IPS DF 6.9 (cell line): ENCODE measurements around the gene PRKAG2.

ENCODE experiments used
- DNase-seq: peaks from one replicate; pipeline ENCODE4 v3.0.0-alpha.2; 2013; ENCODE audit warnings: low read depth, low spot score
- H3K27ac ChIP-seq: one replicate; pipeline ENCODE4 v1.5.1; 2013; ENCODE audit warnings: low read length, control low read depth
- H3K27me3 ChIP-seq: 2 replicates; pipeline ENCODE4 v1.6.1; 2013; ENCODE audit warnings: mild to moderate bottlenecking, low read length; ENCODE audit not compliant: control insufficient read depth, insufficient read depth
- H3K36me3 ChIP-seq: 2 replicates; pipeline ENCODE4 v1.6.1; 2013; ENCODE audit warnings: low read length; ENCODE audit not compliant: control insufficient read depth, insufficient read depth
- H3K4me1 ChIP-seq: 2 replicates; pipeline ENCODE4 v1.6.1; 2013; ENCODE audit warnings: low read length; ENCODE audit not compliant: control insufficient read depth, insufficient read depth
- H3K4me3 ChIP-seq: 2 replicates; pipeline ENCODE4 v1.5.1; 2013; ENCODE audit warnings: mild to moderate bottlenecking, low read length
- H3K9me3 ChIP-seq: 2 replicates; pipeline ENCODE4 v1.6.1; 2013; ENCODE audit warnings: low read length, inconsistent platforms; ENCODE audit not compliant: control insufficient read depth, insufficient read depth
- WGBS: extraction: QIAGEN DNeasy Blood & Tissue Kit; methylation state at CpG from one replicate; pipeline ENCODE4 v1.1.7; 2013; ENCODE audit warnings: mixed read lengths, missing lambda C conversion rate; ENCODE audit not compliant: insufficient read length, insufficient coverage; 5-methylcytosine and 5-hydroxymethylcytosine counted together

The PRKAG2 gene

DNA sequence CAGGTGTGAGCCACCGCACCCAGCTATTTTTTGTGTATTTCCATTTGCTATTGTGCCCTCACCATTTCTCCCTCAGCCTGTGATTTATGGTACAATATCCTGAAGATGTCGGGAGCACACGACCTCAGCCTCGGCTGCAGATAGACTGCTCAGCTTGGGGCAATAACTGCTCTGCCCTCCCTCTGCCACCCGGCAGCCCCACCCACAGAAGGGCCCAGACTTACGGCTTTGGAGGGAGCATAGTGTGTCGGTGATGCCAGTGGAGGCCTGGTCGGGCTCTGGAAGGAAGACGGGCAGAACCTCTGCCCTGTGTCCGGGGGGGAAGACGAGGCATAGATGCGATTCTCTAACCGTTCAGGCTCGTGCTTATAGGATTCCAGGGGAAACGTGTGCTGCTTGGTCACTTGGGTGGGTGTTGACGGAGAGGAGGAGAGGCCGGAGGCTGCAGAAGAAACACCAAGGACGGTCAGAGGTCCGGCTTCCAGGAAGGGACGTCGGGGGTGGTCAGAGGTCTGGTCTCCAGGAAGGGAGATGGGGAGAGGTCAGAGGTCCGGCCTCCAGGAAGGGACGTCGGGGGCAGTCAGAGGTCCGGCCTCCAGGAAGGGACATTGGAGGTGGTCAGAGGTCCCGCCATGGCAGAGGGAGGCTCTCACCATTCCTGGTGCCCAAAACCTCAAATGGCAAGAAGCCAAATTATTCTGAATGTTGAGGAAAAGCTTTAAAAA lies 201.6 kb downstream of the PRKAG2 start:
- H3K27ac ChIP-seq, result no peak overlapping the region

GRCh38 chr7:151674161-151674920 lies 202.6 kb downstream of the PRKAG2 start:
- no CpG with 5 or more reads among the region's 10 CpGs for WGBS
- Histone ChIP-seq H3K4me1 (no peaks in the 10 kb centered on the region), H3K4me3 (no peak overlapping the region), H3K9me3 (no peaks in the 10 kb centered on the region), H3K27me3 (no peaks in the 10 kb centered on the region), H3K36me3 (no peaks in the 10 kb centered on the region), H3K27ac (no peak overlapping the region)
- DNase-seq, result no peak

More for the DNA sequence above, 201.6 kb downstream of the PRKAG2 start:
- DNase-seq, result no peak
- no peaks in the 10 kb centered on the region for H3K36me3 ChIP-seq
- H3K4me3 ChIP-seq, result no peak overlapping the region
- H3K27me3 ChIP-seq, result no peaks in the 10 kb centered on the region
- H3K9me3 ChIP-seq, result no peaks in the 10 kb centered on the region
- H3K4me1 ChIP-seq, result no peaks in the 10 kb centered on the region
- WGBS, result no CpG with 5 or more reads among the region's 26 CpGs

- no peaks in the 10 kb centered on the region for H3K9me3 ChIP-seq
- no peaks in the 10 kb centered on the region for H3K36me3 ChIP-seq
- no peaks in the 10 kb centered on the region for H3K27me3 ChIP-seq
- H3K4me3 ChIP-seq, result no peak overlapping the region
- H3K27ac ChIP-seq, result no peak overlapping the region
- no peak for DNase-seq
- no peaks in the 10 kb centered on the region for H3K4me1 ChIP-seq
- no CpG with 5 or more reads among the region's 9 CpGs for WGBS
Observed at GRCh38 chr7:151673216-151673615, 203.7 kb downstream of the PRKAG2 start.

DNA sequence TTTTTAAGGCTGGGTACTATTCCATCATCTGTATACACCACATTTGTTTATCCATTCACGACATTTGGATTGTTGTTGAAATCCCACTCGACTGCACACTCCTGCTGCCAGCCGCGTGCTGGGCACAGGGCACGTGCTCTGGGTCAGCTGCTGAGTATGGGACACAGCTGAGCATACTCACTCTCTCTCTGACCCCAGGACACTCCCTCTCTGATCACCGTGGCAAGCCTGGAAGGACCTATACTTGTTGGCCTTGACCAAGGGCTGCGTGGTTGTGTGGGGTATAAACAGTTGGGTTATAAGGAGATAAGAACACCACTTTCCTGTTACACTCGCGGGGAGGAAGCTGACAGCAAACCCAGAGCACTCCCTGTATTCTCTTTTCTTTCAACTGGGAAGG lies 204.2 kb downstream of the PRKAG2 start:
- no CpG with 5 or more reads among the region's 9 CpGs for WGBS
- no peak for DNase-seq
- Histone ChIP-seq H3K27me3 (no peaks in the 10 kb centered on the region), H3K9me3 (no peaks in the 10 kb centered on the region), H3K36me3 (no peaks in the 10 kb centered on the region), H3K4me1 (no peaks in the 10 kb centered on the region), H3K27ac (no peak overlapping the region), H3K4me3 (no peak overlapping the region)

- Histone ChIP-seq H3K4me3 (no peak overlapping the region), H3K36me3 (no peaks in the 10 kb centered on the region), H3K9me3 (no peaks in the 10 kb centered on the region), H3K27me3 (no peaks in the 10 kb centered on the region), H3K27ac (no peak overlapping the region), H3K4me1 (no peaks in the 10 kb centered on the region)
- no CpG with 5 or more reads among the region's 2 CpGs for WGBS
- DNase-seq, result peak; percentile 18
Observed at GRCh38 chr7:151671514-151671913, 205.4 kb downstream of the PRKAG2 start.

GRCh38 chr7:151669762-151670161 lies 207.2 kb downstream of the PRKAG2 start:
- H3K36me3 ChIP-seq, result no peaks in the 10 kb centered on the region
- no peak for DNase-seq
- no CpG with 5 or more reads among the region's 2 CpGs for WGBS
- no peaks in the 10 kb centered on the region for H3K4me1 ChIP-seq
- H3K9me3 ChIP-seq, result no peaks in the 10 kb centered on the region
- H3K27ac ChIP-seq, result no peak overlapping the region
- H3K27me3 ChIP-seq, result no peaks in the 10 kb centered on the region
- H3K4me3 ChIP-seq, result no peak overlapping the region

DNA sequence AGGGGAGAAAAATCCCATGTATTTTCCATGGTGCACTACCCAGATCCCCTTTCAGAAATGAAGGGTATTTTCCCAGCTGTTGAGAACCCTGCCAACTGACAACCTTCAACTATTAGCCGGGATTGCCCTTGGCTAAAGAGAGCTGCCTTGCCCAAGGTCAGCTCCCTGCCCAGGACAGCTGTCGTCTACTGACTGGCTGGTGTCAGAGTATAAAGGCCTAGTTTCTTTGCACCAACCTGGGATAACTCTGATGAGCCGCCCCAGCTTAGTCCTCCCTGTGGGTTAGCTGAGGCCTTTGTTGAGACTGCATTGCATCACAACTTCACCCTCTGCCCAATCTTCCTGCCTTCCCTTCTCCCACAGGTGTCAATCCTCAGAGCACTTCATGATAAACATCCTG lies 210.0 kb downstream of the PRKAG2 start:
- Histone ChIP-seq H3K4me3 (no peak overlapping the region), H3K9me3 (no peaks in the 10 kb centered on the region), H3K27me3 (no peaks in the 10 kb centered on the region), H3K36me3 (no peaks in the 10 kb centered on the region), H3K4me1 (no peaks in the 10 kb centered on the region), H3K27ac (no peak overlapping the region)
- WGBS, result no CpG with 5 or more reads among the region's 3 CpGs
- DNase-seq, result no peak

DNA sequence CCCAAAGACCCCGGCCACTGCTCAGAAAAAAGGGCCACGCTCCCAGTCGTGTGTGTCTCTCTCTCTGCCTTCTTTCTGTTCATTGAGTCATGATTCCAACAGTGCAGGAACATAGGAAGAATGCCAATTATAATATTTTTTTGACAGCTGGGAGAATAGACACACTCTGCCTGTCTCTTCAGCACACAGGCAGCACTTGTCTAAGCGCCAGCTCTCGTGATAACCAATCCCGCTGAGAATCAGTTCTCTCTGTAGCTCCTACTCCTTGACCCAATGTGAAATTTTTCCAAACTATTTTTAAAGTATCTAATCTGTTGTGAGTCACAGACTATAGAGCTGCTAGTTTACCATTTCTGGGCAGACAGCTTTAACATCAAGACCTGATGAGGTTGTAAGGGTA lies 211.5 kb downstream of the PRKAG2 start:
- DNase-seq, result no peak
- Histone ChIP-seq H3K27ac (no peak overlapping the region), H3K36me3 (no peaks in the 10 kb centered on the region), H3K9me3 (no peaks in the 10 kb centered on the region), H3K4me3 (no peak overlapping the region), H3K4me1 (no peaks in the 10 kb centered on the region), H3K27me3 (no peaks in the 10 kb centered on the region)
- whole genome bisulfite sequencing, result no CpG with 5 or more reads among the region's 6 CpGs

- Histone ChIP-seq H3K4me1 (no peaks in the 10 kb centered on the region), H3K4me3 (no peak overlapping the region), H3K9me3 (no peaks in the 10 kb centered on the region), H3K36me3 (no peaks in the 10 kb centered on the region), H3K27ac (no peak overlapping the region), H3K27me3 (no peaks in the 10 kb centered on the region)
- no CpG with 5 or more reads among the region's 3 CpGs for WGBS
- DNase-seq, result no peak
Observed at GRCh38 chr7:151664268-151664667, 212.6 kb downstream of the PRKAG2 start.

DNA sequence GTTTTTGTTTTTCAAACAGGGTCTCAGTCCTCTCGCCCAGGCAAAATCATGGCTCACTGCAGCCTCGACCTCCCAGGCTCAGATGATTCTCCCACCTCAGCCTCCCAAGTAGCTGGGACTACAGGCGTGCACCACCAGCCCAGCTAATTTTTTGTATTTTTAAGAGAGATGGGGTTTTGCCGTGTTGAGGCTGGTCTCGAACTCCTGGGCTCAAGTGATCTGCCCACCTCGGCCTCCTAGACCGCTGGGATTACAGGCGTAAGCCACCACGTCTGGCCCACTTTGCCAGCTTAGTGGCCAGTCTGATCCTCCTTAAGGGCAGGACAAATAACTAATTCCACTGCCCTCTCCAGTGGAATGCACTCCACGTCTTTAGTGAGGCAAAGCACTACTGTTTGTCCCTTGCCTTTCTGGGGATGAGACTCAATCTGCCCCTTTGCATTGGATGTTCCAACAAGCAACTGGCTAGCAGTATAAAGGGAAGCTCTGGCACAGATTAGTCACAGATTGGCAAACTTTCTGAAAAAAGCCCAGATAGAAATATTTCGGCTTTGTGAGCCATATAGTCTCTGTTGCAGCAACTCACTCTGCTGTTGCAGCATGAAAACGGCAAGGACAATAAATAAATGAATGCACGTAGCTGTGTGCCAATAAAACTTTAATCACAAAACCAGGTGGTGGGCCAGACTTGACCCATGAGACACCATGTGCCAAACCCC lies 213.4 kb downstream of the PRKAG2 start:
- no peaks in the 10 kb centered on the region for H3K4me1 ChIP-seq
- DNase-seq, result no peak
- H3K4me3 ChIP-seq, result no peak overlapping the region
- H3K36me3 ChIP-seq, result no peaks in the 10 kb centered on the region
- H3K27me3 ChIP-seq, result no peaks in the 10 kb centered on the region
- no peak overlapping the region for H3K27ac ChIP-seq
- H3K9me3 ChIP-seq, result no peaks in the 10 kb centered on the region
- WGBS, result no CpG with 5 or more reads among the region's 13 CpGs
